HEK293 (cell line): ENCODE measurements around the gene MTMR10.
A peak's percentile ranks its signal among the peaks of the same experiment; 100 is the strongest.

ENCODE experiments used
- BCL11B ChIP-seq: fragments of 450-650 bp; formaldehyde crosslinking; IDR thresholded peaks from 2 replicates; pipeline ENCODE4 v1.5.1; 2016; ENCODE audit warnings: low read depth, missing biosample characterization, missing genetic modification characterization
- EGR2 ChIP-seq: fragments of 450-650 bp; formaldehyde crosslinking; IDR thresholded peaks from 2 replicates; pipeline ENCODE4 v1.5.1; 2016; ENCODE audit warnings: low read depth, missing biosample characterization, missing genetic modification characterization
- GLIS1 ChIP-seq: fragments of 450-650 bp; formaldehyde crosslinking; IDR thresholded peaks from 2 replicates; pipeline ENCODE4 v1.5.1; 2016; ENCODE audit warnings: missing biosample characterization, missing genetic modification characterization
- GLIS2 ChIP-seq: fragments of 450-650 bp; formaldehyde crosslinking; IDR thresholded peaks from 2 replicates; pipeline ENCODE4 v1.5.1; 2016; ENCODE audit warnings: missing biosample characterization, missing genetic modification characterization
- KLF1 ChIP-seq: fragments of 450-650 bp; formaldehyde crosslinking; IDR thresholded peaks from 2 replicates; pipeline ENCODE4 v1.5.1; 2016; ENCODE audit warnings: missing biosample characterization, missing genetic modification characterization
- KLF9 ChIP-seq: fragments of 450-650 bp; formaldehyde crosslinking; IDR thresholded peaks from 2 replicates; pipeline ENCODE4 v1.5.1; 2016; ENCODE audit warnings: missing biosample characterization, missing genetic modification characterization, low read depth
- ZFHX2 ChIP-seq: fragments of 450-650 bp; formaldehyde crosslinking; conservative IDR thresholded peaks from 2 replicates; pipeline ENCODE4 v1.5.1; 2016; ENCODE audit warnings: missing biosample characterization, missing genetic modification characterization
- ZFP37 ChIP-seq: fragments of 450-650 bp; formaldehyde crosslinking; IDR thresholded peaks from 2 replicates; pipeline ENCODE4 v1.5.1; 2016; ENCODE audit warnings: missing biosample characterization, missing genetic modification characterization
- ZFP69B ChIP-seq: fragments of 450-650 bp; formaldehyde crosslinking; IDR thresholded peaks from 2 replicates; pipeline ENCODE4 v1.5.1; 2016; ENCODE audit warnings: missing biosample characterization, missing genetic modification characterization
- ZNF138 ChIP-seq: fragments of 450-650 bp; formaldehyde crosslinking; IDR thresholded peaks from 2 replicates; pipeline ENCODE4 v1.5.1; 2016; ENCODE audit warnings: missing biosample characterization, missing genetic modification characterization, borderline replicate concordance
- ZNF600 ChIP-seq: fragments of 450-650 bp; formaldehyde crosslinking; IDR thresholded peaks from 2 replicates; pipeline ENCODE4 v1.5.1; 2016; ENCODE audit warnings: missing biosample characterization, missing genetic modification characterization
- ZNF747 ChIP-seq: fragments of 450-650 bp; formaldehyde crosslinking; IDR thresholded peaks from 2 replicates; pipeline ENCODE4 v1.5.1; 2016; ENCODE audit warnings: missing biosample characterization, missing genetic modification characterization
- ZXDB ChIP-seq: fragments of 450-650 bp; formaldehyde crosslinking; IDR thresholded peaks from 2 replicates; pipeline ENCODE4 v1.5.1; 2016; ENCODE audit warnings: missing biosample characterization, missing genetic modification characterization
- TF ChIP-seq, protein P1 (sequence below): fragments of 450-650 bp; formaldehyde crosslinking; IDR thresholded peaks from 2 replicates; pipeline ENCODE4 v1.5.1; 2016; ENCODE audit warnings: missing biosample characterization, missing genetic modification characterization
- TF ChIP-seq, protein P2 (sequence below): fragments of 450-650 bp; formaldehyde crosslinking; IDR thresholded peaks from 2 replicates; pipeline ENCODE4 v1.5.1; 2017; ENCODE audit warnings: missing biosample characterization, missing genetic modification characterization
- TF ChIP-seq, protein P3 (sequence below): fragments of 450-650 bp; formaldehyde crosslinking; IDR thresholded peaks from 2 replicates; pipeline ENCODE4 v1.5.1; 2016; ENCODE audit warnings: missing biosample characterization, missing genetic modification characterization
- TF ChIP-seq, protein P4 (sequence below): sonication (generic); formaldehyde crosslinking; IDR thresholded peaks from 2 replicates; pipeline ENCODE4 v1.8.1; 2022; ENCODE audit warnings: mild to moderate bottlenecking, moderate library complexity, missing genetic modification reagents
- TF ChIP-seq, protein P5 (sequence below): fragments of 450-650 bp; formaldehyde crosslinking; conservative IDR thresholded peaks from 2 replicates; pipeline ENCODE4 v1.5.1; 2016; ENCODE audit warnings: low read depth, missing biosample characterization, missing genetic modification characterization

The MTMR10 gene

DNA sequence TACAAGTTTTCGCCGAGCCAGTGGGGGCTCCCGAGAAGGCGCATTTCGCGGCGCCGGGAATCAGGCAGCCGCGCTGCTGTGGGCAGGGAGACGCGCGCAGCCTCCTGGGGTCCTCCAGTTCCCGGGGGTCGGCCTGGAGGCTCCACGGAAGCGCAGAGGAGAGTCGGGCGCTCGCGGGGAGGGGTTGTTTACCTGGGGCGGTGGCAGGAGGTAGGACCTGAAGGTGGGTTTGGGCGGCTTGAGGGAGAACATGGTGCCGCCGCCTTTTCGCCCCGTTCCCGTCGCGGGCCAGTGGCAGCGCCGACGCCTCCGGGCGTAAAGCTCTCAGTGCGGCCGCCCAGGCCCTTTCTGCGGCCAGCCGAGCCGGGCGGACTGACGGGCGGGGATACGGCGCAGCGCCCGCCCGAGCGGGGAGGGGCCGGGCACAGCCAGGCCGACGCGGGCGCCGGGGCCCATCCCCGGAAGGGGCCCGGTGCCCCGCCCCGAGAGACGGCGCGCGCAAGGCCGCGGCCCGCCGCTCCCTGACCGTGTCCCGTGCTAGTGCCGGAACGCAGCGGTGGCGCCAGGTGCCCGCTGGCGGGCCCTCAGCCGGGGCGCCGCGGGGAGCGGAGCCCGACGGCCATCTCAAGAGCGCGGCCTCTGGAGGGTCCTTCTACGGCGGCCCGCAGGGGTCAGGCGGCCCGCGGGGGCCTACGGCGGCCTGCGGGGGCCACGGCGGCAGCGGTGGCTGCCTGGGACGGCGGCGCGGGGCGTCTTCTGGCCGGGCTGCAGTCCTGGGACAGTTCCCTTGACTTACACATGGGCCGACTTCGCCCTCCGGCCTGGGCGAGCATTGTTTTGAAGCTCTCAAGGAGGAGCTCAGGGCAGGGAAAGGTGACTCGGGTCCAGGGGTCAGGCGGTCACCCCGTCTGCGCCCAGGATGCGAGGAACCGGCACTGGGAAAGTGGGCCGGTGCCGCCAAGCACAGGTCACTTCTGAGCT lies at the start of gene MTMR10 (continued):
- peak; percentile 62 for TF ChIP-seq GLIS1 (tag by site-specific recombination)
- TF ChIP-seq ZFP69B = no peak
- TF ChIP-seq KLF9 = peak; percentile 25; the same call in 1 of the 2 replicates
- no peak for TF ChIP-seq ZNF747 (tag by site-specific recombination)
- TF ChIP-seq, protein P1, sequence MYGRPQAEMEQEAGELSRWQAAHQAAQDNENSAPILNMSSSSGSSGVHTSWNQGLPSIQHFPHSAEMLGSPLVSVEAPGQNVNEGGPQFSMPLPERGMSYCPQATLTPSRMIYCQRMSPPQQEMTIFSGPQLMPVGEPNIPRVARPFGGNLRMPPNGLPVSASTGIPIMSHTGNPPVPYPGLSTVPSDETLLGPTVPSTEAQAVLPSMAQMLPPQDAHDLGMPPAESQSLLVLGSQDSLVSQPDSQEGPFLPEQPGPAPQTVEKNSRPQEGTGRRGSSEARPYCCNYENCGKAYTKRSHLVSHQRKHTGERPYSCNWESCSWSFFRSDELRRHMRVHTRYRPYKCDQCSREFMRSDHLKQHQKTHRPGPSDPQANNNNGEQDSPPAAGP (tag by site-specific recombination) = 0 out of 2 replicates have a peak, but pooled peaks have one; percentile 34
- peak; percentile 82 for TF ChIP-seq GLIS2
- TF ChIP-seq ZFP37 (tag by site-specific recombination) = no peak
- TF ChIP-seq, protein P2, sequence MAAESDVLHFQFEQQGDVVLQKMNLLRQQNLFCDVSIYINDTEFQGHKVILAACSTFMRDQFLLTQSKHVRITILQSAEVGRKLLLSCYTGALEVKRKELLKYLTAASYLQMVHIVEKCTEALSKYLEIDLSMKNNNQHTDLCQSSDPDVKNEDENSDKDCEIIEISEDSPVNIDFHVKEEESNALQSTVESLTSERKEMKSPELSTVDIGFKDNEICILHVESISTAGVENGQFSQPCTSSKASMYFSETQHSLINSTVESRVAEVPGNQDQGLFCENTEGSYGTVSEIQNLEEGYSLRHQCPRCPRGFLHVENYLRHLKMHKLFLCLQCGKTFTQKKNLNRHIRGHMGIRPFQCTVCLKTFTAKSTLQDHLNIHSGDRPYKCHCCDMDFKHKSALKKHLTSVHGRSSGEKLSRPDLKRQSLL (tag by site-specific recombination) = no peak
- peak; percentile 64 for TF ChIP-seq KLF1 (tag by site-specific recombination)
- TF ChIP-seq EGR2 (tag by site-specific recombination) = peak; percentile 36; the same call in 1 of the 2 replicates
- TF ChIP-seq, protein P3, sequence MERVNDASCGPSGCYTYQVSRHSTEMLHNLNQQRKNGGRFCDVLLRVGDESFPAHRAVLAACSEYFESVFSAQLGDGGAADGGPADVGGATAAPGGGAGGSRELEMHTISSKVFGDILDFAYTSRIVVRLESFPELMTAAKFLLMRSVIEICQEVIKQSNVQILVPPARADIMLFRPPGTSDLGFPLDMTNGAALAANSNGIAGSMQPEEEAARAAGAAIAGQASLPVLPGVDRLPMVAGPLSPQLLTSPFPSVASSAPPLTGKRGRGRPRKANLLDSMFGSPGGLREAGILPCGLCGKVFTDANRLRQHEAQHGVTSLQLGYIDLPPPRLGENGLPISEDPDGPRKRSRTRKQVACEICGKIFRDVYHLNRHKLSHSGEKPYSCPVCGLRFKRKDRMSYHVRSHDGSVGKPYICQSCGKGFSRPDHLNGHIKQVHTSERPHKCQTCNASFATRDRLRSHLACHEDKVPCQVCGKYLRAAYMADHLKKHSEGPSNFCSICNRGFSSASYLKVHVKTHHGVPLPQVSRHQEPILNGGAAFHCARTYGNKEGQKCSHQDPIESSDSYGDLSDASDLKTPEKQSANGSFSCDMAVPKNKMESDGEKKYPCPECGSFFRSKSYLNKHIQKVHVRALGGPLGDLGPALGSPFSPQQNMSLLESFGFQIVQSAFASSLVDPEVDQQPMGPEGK (tag by site-specific recombination) = peak; percentile 40; the same call in 1 of the 2 replicates
- TF ChIP-seq, protein P4, sequence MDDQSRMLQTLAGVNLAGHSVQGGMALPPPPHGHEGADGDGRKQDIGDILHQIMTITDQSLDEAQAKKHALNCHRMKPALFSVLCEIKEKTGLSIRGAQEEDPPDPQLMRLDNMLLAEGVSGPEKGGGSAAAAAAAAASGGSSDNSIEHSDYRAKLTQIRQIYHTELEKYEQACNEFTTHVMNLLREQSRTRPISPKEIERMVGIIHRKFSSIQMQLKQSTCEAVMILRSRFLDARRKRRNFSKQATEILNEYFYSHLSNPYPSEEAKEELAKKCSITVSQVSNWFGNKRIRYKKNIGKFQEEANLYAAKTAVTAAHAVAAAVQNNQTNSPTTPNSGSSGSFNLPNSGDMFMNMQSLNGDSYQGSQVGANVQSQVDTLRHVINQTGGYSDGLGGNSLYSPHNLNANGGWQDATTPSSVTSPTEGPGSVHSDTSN = no peak
- no peak for TF ChIP-seq BCL11B (tag by site-specific recombination)
- peak; percentile 46; the same call in 1 of the 2 replicates for TF ChIP-seq ZNF600 (tag by site-specific recombination)
- TF ChIP-seq ZFHX2 (tag by site-specific recombination) = peak; percentile 40; the same call in 1 of the 2 replicates
- peak; percentile 37; the same call in 1 of the 2 replicates for TF ChIP-seq ZXDB
- TF ChIP-seq, protein P5, sequence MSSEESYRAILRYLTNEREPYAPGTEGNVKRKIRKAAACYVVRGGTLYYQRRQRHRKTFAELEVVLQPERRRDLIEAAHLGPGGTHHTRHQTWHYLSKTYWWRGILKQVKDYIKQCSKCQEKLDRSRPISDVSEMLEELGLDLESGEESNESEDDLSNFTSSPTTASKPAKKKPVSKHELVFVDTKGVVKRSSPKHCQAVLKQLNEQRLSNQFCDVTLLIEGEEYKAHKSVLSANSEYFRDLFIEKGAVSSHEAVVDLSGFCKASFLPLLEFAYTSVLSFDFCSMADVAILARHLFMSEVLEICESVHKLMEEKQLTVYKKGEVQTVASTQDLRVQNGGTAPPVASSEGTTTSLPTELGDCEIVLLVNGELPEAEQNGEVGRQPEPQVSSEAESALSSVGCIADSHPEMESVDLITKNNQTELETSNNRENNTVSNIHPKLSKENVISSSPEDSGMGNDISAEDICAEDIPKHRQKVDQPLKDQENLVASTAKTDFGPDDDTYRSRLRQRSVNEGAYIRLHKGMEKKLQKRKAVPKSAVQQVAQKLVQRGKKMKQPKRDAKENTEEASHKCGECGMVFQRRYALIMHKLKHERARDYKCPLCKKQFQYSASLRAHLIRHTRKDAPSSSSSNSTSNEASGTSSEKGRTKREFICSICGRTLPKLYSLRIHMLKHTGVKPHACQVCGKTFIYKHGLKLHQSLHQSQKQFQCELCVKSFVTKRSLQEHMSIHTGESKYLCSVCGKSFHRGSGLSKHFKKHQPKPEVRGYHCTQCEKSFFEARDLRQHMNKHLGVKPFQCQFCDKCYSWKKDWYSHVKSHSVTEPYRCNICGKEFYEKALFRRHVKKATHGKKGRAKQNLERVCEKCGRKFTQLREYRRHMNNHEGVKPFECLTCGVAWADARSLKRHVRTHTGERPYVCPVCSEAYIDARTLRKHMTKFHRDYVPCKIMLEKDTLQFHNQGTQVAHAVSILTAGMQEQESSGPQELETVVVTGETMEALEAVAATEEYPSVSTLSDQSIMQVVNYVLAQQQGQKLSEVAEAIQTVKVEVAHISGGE (tag by site-specific recombination) = peak; percentile 53
- no peak for TF ChIP-seq ZNF138 (tag by site-specific recombination)
